GM23338 (cell line): Measurements from ENCODE around the gene LPP.

Source experiments
- CREB1 ChIP-seq: fragments of 250-450 bp; sonication (Bioruptor Pico); IDR thresholded peaks from 2 replicates; pipeline ENCODE4 v1.5.0; 2020; ENCODE audit warnings: low read depth, mild to moderate bottlenecking, moderate library complexity
- EZH2 ChIP-seq: fragments of 200-600 bp; sonication (generic); IDR thresholded peaks from one replicate; pipeline ENCODE4 v1.8.0; 2017; ENCODE audit warnings: antibody characterized with exemption, mild to moderate bottlenecking, low read depth; ENCODE audit not compliant: unreplicated experiment
- EZH2phosphoT487 ChIP-seq: fragments of 200-600 bp; sonication (generic); IDR thresholded peaks from one replicate; pipeline ENCODE4 v1.8.1; 2018; ENCODE audit warnings: antibody characterized with exemption; ENCODE audit not compliant: unreplicated experiment
- JUNB ChIP-seq: IDR thresholded peaks from one replicate; pipeline ENCODE4 v1.6.1; 2016; ENCODE audit warnings: antibody characterized with exemption; ENCODE audit not compliant: unreplicated experiment
- POLR2AphosphoS5 ChIP-seq: IDR thresholded peaks from 2 replicates; pipeline ENCODE4 v1.6.1; 2016; ENCODE audit warnings: antibody characterized with exemption, low read depth
- TF ChIP-seq, protein P1 (sequence below), 2 experiments: fragments of 200-600 bp in 1 of 2; sonication (generic) in 1 of 2; conservative IDR thresholded peaks; 2 replicates each; pipeline versions ENCODE4 v1.5.1 to v1.6.1; 2016 to 2017; ENCODE audit warnings: antibody characterized with exemption in 2 of 2, low read depth in 2 of 2, mild to moderate bottlenecking in 2 of 2, moderate library complexity in 1 of 2
- TF ChIP-seq, protein P2 (sequence below): IDR thresholded peaks from one replicate; pipeline ENCODE4 v1.6.1; 2018; ENCODE audit warnings: antibody characterized with exemption; ENCODE audit not compliant: unreplicated experiment
- TF ChIP-seq, protein P3 (sequence below): fragments of 250-450 bp; sonication (Bioruptor Pico); IDR thresholded peaks from 2 replicates; pipeline ENCODE4 v1.5.0; 2020; ENCODE audit warnings: mild to moderate bottlenecking, moderate library complexity
- TF ChIP-seq, protein P4 (sequence below): IDR thresholded peaks from 2 replicates; pipeline ENCODE4 v1.6.1; 2016; ENCODE audit warnings: antibody characterized with exemption

DNA sequence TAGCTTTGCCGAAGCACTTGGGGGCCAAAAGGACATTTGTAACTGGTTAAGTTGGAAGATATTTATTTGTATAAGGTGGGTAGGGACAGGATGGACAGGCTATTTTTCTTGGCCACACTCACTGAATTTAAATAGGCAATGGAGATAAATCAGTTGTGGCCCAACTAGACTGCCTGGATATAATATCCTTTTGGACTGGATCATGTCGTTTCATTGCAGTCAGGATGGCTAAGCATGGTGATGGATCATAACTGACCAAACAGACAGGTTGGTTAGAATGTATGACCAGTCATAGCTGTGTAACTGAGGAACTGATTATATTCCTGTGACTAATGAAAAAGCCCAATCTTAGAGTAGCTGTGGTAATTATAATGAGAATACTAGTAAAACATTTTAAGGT is 284.0 kb downstream of the LPP start:
- TF ChIP-seq, protein P1, sequence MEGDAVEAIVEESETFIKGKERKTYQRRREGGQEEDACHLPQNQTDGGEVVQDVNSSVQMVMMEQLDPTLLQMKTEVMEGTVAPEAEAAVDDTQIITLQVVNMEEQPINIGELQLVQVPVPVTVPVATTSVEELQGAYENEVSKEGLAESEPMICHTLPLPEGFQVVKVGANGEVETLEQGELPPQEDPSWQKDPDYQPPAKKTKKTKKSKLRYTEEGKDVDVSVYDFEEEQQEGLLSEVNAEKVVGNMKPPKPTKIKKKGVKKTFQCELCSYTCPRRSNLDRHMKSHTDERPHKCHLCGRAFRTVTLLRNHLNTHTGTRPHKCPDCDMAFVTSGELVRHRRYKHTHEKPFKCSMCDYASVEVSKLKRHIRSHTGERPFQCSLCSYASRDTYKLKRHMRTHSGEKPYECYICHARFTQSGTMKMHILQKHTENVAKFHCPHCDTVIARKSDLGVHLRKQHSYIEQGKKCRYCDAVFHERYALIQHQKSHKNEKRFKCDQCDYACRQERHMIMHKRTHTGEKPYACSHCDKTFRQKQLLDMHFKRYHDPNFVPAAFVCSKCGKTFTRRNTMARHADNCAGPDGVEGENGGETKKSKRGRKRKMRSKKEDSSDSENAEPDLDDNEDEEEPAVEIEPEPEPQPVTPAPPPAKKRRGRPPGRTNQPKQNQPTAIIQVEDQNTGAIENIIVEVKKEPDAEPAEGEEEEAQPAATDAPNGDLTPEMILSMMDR (conservative IDR thresholded peaks at IDR 0.05; ENCODE audit: low read depth in 2 of 2), result no peak
- TF ChIP-seq JUNB, result no peak
- TF ChIP-seq EZH2, result no peak
- TF ChIP-seq, protein P2, sequence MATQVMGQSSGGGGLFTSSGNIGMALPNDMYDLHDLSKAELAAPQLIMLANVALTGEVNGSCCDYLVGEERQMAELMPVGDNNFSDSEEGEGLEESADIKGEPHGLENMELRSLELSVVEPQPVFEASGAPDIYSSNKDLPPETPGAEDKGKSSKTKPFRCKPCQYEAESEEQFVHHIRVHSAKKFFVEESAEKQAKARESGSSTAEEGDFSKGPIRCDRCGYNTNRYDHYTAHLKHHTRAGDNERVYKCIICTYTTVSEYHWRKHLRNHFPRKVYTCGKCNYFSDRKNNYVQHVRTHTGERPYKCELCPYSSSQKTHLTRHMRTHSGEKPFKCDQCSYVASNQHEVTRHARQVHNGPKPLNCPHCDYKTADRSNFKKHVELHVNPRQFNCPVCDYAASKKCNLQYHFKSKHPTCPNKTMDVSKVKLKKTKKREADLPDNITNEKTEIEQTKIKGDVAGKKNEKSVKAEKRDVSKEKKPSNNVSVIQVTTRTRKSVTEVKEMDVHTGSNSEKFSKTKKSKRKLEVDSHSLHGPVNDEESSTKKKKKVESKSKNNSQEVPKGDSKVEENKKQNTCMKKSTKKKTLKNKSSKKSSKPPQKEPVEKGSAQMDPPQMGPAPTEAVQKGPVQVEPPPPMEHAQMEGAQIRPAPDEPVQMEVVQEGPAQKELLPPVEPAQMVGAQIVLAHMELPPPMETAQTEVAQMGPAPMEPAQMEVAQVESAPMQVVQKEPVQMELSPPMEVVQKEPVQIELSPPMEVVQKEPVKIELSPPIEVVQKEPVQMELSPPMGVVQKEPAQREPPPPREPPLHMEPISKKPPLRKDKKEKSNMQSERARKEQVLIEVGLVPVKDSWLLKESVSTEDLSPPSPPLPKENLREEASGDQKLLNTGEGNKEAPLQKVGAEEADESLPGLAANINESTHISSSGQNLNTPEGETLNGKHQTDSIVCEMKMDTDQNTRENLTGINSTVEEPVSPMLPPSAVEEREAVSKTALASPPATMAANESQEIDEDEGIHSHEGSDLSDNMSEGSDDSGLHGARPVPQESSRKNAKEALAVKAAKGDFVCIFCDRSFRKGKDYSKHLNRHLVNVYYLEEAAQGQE, result no peak
- TF ChIP-seq POLR2AphosphoS5, result no peak
- TF ChIP-seq, protein P3, sequence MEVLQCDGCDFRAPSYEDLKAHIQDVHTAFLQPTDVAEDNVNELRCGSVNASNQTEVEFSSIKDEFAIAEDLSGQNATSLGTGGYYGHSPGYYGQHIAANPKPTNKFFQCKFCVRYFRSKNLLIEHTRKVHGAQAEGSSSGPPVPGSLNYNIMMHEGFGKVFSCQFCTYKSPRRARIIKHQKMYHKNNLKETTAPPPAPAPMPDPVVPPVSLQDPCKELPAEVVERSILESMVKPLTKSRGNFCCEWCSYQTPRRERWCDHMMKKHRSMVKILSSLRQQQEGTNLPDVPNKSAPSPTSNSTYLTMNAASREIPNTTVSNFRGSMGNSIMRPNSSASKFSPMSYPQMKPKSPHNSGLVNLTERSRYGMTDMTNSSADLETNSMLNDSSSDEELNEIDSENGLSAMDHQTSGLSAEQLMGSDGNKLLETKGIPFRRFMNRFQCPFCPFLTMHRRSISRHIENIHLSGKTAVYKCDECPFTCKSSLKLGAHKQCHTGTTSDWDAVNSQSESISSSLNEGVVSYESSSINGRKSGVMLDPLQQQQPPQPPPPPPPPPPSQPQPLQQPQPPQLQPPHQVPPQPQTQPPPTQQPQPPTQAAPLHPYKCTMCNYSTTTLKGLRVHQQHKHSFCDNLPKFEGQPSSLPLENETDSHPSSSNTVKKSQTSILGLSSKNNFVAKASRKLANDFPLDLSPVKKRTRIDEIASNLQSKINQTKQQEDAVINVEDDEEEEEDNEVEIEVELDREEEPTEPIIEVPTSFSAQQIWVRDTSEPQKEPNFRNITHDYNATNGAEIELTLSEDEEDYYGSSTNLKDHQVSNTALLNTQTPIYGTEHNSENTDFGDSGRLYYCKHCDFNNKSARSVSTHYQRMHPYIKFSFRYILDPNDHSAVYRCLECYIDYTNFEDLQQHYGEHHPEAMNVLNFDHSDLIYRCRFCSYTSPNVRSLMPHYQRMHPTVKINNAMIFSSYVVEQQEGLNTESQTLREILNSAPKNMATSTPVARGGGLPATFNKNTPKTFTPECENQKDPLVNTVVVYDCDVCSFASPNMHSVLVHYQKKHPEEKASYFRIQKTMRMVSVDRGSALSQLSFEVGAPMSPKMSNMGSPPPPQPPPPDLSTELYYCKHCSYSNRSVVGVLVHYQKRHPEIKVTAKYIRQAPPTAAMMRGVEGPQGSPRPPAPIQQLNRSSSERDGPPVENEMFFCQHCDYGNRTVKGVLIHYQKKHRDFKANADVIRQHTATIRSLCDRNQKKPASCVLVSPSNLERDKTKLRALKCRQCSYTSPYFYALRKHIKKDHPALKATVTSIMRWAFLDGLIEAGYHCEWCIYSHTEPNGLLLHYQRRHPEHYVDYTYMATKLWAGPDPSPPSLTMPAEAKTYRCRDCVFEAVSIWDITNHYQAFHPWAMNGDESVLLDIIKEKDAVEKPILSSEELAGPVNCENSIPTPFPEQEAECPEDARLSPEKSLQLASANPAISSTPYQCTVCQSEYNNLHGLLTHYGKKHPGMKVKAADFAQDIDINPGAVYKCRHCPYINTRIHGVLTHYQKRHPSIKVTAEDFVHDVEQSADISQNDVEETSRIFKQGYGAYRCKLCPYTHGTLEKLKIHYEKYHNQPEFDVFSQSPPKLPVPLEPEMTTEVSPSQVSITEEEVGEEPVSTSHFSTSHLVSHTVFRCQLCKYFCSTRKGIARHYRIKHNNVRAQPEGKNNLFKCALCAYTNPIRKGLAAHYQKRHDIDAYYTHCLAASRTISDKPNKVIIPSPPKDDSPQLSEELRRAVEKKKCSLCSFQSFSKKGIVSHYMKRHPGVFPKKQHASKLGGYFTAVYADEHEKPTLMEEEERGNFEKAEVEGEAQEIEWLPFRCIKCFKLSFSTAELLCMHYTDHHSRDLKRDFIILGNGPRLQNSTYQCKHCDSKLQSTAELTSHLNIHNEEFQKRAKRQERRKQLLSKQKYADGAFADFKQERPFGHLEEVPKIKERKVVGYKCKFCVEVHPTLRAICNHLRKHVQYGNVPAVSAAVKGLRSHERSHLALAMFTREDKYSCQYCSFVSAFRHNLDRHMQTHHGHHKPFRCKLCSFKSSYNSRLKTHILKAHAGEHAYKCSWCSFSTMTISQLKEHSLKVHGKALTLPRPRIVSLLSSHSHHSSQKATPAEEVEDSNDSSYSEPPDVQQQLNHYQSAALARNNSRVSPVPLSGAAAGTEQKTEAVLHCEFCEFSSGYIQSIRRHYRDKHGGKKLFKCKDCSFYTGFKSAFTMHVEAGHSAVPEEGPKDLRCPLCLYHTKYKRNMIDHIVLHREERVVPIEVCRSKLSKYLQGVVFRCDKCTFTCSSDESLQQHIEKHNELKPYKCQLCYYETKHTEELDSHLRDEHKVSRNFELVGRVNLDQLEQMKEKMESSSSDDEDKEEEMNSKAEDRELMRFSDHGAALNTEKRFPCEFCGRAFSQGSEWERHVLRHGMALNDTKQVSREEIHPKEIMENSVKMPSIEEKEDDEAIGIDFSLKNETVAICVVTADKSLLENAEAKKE (CRISPR knock-in tag), result no peak
- TF ChIP-seq CREB1 (CRISPR knock-in tag), result no peak
- TF ChIP-seq, protein P4, sequence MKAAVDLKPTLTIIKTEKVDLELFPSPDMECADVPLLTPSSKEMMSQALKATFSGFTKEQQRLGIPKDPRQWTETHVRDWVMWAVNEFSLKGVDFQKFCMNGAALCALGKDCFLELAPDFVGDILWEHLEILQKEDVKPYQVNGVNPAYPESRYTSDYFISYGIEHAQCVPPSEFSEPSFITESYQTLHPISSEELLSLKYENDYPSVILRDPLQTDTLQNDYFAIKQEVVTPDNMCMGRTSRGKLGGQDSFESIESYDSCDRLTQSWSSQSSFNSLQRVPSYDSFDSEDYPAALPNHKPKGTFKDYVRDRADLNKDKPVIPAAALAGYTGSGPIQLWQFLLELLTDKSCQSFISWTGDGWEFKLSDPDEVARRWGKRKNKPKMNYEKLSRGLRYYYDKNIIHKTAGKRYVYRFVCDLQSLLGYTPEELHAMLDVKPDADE, result no peak
- no peak for TF ChIP-seq EZH2phosphoT487
